MCF 10A (cell line): ENCODE measurements around the gene CCDC106. TPM values are rescaled to one million over a fixed set of nuclear protein-coding genes. Genes with fewer than 3 reads are reported as not detected.

Experiments used
- BruUV-seq: library from RNA; stranded (reverse); fragments of 400-500 nt; replicated peaks from 2 replicates; lab custom pipeline; 2021; lab: Mats Ljungman, UMichigan
- CTCF ChIA-PET: fragments of 300-600 bp; sonication (Branson Sonifier 250); formaldehyde crosslinking; extraction: SDS; loops from one replicate; lab custom pipeline; 2021; ENCODE audit warnings: antibody characterized with exemption, inconsistent platforms; lab: Yijun Ruan, JAX
- POLR2A ChIA-PET: fragments of 300-600, 350-650 bp; sonication (Branson Sonifier 250); formaldehyde crosslinking; extraction: SDS; loops from one replicate; lab custom pipeline; 2020; ENCODE audit warnings: antibody characterized with exemption, inconsistent platforms; lab: Yijun Ruan, JAX
- DNase-seq: peaks from one replicate; pipeline ENCODE4 v3.0.0-alpha.2; 2018; ENCODE audit not compliant: unreplicated experiment
- H3K27ac Mint-ChIP-seq: one replicate; pipeline ENCODE4 v1.8.0; 2022; ENCODE audit warnings: mild to moderate bottlenecking, low read depth, mixed read lengths; ENCODE audit not compliant: unreplicated experiment
- H3K27me3 Mint-ChIP-seq: one replicate; pipeline ENCODE4 v1.8.0; 2022; ENCODE audit warnings: mixed read lengths; ENCODE audit not compliant: insufficient read depth, unreplicated experiment
- H3K36me3 Mint-ChIP-seq: one replicate; pipeline ENCODE4 v1.8.0; 2022; ENCODE audit warnings: mild to moderate bottlenecking, moderate library complexity, mixed read lengths; ENCODE audit not compliant: insufficient read depth, unreplicated experiment
- H3K4me1 Mint-ChIP-seq: one replicate; pipeline ENCODE4 v1.8.0; 2022; ENCODE audit warnings: mixed read lengths; ENCODE audit not compliant: insufficient read depth, unreplicated experiment
- H3K4me3 Mint-ChIP-seq: one replicate; pipeline ENCODE4 v1.8.0; 2022; ENCODE audit warnings: mild to moderate bottlenecking, moderate library complexity, mixed read lengths; ENCODE audit not compliant: unreplicated experiment
- H3K9me3 Mint-ChIP-seq: one replicate; pipeline ENCODE4 v1.8.0; 2022; ENCODE audit warnings: mixed read lengths; ENCODE audit not compliant: unreplicated experiment
- CTCF ChIP-seq: fragments of 200-600 bp; IDR thresholded peaks from one replicate; pipeline ENCODE4 v1.8.0; 2022; ENCODE audit warnings: antibody characterized with exemption, mild to moderate bottlenecking; ENCODE audit not compliant: unreplicated experiment
- intact Hi-C: fragments of 100-400 bp; cut with micrococcal nuclease; formaldehyde crosslinking; loops from 2 replicates; pipeline ENCODE4 v1.14.1; 2022
- total RNA-seq: library from RNA; stranded (reverse); gene quantifications from 2 replicates; pipeline ENCODE4 v1.2.3, GENCODE V29; 2022

Gene CCDC106
- total RNA-seq, 1 experiment from 2014 or later = 2.5 TPM

- intact Hi-C loops = no loop called here
- no peak for TF ChIP-seq CTCF
- CTCF ChIA-PET = interaction anchor here (0.6 to 0.7 kb wide), 2 partner anchors 17 to 182 kb away, joined by 3 to 4 read pairs; no protein-coding TSS in a partner anchor
Measured at GRCh38 chr19:55650602-55651230, 2.7 kb downstream of the CCDC106 start.

DNA sequence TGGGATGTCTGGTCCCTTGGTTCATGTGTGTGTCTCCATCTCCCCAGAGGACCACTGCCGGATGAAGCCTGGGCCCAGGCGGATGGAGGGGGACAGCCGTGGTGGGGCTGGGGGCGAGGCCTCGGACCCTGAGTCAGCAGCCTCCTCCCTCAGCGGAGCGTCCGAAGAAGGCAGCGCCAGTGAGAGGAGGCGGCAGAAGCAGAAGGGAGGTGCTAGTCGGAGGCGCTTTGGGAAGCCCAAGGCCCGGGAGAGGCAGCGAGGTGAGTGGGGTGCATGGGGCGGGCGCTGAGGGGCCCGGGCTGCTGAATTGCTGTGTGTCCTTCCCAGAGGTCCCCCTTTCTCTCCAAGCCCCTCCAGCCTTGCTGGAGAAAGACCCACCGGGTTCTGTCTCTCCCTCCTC, 3.2 kb downstream of the CCDC106 start:
- ChIA-PET CTCF (no interaction called here), POLR2A (no interaction called here)
- peaks cover 5% of the 10 kb centered on the region for H3K4me1 Mint-ChIP-seq
- H3K27me3 Mint-ChIP-seq = no peaks in the 10 kb centered on the region
- DNase-seq = no peak
- H3K9me3 Mint-ChIP-seq = no peaks in the 10 kb centered on the region
- no peak overlapping the region for H3K27ac Mint-ChIP-seq
- BruUV-seq = no TSS peak
- no peak for TF ChIP-seq CTCF
- intact Hi-C loops = no loop called here
- no peak overlapping the region for H3K4me3 Mint-ChIP-seq
- peaks cover 34% of the 10 kb centered on the region for H3K36me3 Mint-ChIP-seq

More at GRCh38 chr19:55650602-55651230, 2.7 kb downstream of the CCDC106 start:
- Mint-ChIP-seq H3K4me3 (no peak overlapping the region), H3K4me1 (no peaks in the 10 kb centered on the region), H3K27me3 (no peaks in the 10 kb centered on the region), H3K9me3 (no peaks in the 10 kb centered on the region), H3K27ac (no peak overlapping the region), H3K36me3 (peaks cover 39% of the 10 kb centered on the region)
- BruUV-seq = no TSS peak
- DNase-seq = no peak
- POLR2A ChIA-PET = no interaction called here

- peaks cover 21% of the 10 kb centered on the region for H3K36me3 Mint-ChIP-seq
- BruUV-seq = no TSS peak
- no peaks in the 10 kb centered on the region for H3K27me3 Mint-ChIP-seq
- ChIA-PET CTCF (interaction anchor here (0.5 to 3.3 kb wide), 17 partner anchors 8 to 1179 kb away, joined by 3 to 28 read pairs (median 4); partner anchors contain the start of genes CDC42EP5 and ZNF865), POLR2A (no interaction called here)
- TF ChIP-seq CTCF = no peak
- H3K4me3 Mint-ChIP-seq = peak overlapping the region; percentile 43
- H3K9me3 Mint-ChIP-seq = no peaks in the 10 kb centered on the region
- no peak overlapping the region for H3K27ac Mint-ChIP-seq
- intact Hi-C loops = loop anchor here (1.0 kb wide), 1 partner anchor 9 kb away; the partner anchor contains the start of gene ZNF581
- DNase-seq = no peak
- peaks cover 14% of the 10 kb centered on the region for H3K4me1 Mint-ChIP-seq
Measured at GRCh38 chr19:55652311-55653128, 4.5 kb downstream of the CCDC106 start.
